GM19468 (cell line): ENCODE results near the gene HAPLN2.

ENCODE experiments used
- ATAC-seq: cut with Tn5 transposase; IDR thresholded peaks from one replicate; pipeline ENCODE4 v1.9.1; 2021; ENCODE audit warnings: mild to moderate bottlenecking, moderate library complexity, moderate number of reproducible peaks; ENCODE audit not compliant: unreplicated experiment; ENCODE audit errors: extremely low read depth

Gene HAPLN2

DNA sequence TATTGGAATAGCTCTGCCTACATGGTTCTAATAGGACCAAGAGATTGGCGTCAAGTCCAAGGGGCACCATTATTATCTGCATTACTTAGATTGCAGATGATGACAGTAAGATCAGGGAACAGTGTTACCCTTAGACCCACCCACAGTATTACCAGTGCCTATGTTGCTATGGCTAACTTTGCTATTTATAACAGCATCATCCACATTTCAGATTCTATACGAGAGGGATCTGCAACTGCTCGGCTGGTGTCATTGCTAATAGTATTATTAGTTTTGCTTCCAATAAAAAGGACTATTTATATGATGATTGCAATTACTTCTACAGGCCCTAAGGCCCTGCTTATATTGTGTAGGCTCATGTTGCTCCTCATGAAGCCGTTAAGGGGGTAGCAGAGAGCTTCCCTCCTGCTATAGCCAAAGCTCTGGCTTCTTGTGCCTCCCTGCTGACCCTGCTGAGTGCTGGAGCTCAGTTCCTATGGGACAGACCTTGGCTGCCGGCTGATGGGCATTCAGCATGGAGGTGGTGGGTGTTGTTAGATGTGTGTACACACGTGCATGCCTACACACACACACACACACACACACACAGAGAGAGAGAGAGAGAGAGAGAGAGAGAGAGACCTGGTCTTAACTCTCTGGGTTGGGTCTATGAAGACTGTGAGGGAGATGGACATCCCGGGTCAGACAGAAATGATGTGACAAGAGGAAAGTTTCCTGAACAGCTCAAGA, 24.0 kb downstream of the HAPLN2 start:
- no peak for ATAC-seq

DNA sequence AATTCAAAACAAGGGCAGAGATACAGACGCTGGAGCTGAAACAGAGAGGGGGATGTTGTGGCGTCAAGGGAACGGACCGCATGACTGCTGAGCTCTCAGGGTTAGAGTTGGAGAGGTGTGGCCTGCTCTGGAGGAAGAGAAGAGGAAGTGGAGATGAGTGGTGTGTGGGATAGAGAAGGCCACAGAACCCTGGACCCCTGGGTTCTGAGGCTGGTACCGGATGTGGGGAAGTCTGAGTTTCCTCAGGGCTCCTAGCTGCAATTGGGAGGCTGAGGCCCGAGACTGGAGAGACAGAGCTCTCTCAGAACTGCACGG, 24.5 kb downstream of the HAPLN2 start:
- ATAC-seq, result no peak

DNA sequence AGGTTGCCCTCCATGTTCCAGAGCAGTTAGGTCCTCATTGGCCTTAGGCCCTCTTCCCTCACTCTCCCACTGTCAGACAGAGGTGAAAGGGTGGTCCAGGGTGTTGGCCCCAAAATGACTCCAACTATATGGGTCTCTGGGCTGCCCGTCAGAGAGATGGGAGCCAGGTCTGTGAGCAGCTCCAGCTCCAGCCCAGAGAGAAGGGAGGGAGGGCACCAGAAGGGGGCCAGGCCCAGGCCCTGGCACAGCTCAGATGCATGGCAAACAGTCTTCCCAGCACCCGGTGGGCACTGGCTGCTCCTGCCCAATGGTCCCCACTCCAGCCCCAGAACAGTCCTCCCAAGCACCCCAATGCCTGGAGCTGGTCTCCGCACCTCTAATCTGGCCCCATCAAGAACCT, 24.9 kb downstream of the HAPLN2 start:
- no peak for ATAC-seq

DNA sequence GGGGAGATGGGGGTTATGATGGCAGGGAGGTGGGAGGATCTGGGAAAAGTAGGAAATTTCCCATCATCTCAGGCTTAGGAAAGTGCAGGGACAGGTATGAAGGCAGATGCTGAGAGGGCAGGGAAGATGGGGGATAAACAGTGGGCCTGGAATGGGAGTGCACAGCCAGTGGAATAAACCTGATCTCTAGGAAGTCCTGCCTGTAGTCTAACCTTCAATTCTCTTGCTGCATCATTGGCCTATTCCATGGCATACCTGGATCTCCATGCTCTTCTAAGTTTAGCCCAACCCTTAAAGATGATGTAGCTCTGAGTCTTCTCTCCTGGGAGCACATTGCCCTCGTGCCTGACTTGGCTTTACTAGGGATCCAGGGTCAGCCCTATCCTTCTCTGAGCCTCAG, 25.4 kb downstream of the HAPLN2 start:
- ATAC-seq, result no peak

DNA sequence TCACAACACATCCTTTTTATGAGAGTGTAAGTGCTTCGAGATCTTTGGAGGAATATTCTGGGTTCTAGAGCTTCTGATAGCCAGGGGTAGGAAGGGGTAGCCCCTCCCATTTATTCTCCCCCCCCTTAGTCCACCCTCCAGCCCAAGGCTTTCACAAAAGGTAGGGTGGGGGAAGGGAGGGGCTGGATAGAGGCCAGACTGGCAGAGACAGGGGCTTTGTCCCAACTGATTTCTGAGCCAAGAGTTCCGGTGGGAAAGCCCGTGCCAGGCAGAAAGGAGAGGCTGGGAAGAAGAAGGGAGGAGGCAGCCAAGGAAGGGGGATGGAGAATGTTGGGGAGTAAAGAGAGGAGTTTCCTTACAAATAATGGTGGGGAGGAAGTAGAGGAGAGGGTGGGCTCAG, 25.8 kb downstream of the HAPLN2 start:
- no peak for ATAC-seq

DNA sequence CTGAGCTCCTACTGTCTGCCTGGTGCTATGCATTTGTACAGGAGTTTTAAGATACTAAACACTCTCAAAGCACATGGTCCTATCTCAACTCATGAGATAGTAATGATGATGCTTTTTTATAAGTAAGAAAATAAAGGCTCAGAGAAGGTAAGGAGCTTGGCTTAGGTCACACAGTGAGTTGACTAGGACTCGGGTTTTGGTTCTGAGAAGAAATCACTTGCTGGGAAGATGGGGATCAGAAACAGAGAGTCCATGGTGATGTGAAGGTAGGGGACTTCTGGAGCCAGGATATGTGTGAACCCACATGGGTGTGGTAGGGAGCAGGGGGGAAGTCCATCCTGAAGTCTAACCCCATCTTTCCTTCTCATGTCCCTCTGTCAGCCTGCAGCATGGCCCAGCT, 26.5 kb downstream of the HAPLN2 start:
- no peak for ATAC-seq

DNA sequence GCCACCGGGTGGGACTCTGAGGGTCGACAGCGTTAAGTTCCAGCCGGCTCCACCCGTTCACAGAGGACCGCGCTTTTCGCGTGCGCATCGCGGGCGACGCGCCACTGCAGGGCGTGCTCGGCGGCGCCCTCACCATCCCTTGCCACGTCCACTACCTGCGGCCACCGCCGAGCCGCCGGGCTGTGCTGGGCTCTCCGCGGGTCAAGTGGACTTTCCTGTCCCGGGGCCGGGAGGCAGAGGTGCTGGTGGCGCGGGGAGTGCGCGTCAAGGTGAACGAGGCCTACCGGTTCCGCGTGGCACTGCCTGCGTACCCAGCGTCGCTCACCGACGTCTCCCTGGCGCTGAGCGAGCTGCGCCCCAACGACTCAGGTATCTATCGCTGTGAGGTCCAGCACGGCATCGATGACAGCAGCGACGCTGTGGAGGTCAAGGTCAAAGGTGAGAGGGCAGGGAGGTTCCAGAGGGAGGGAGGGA, 27.6 kb downstream of the HAPLN2 start:
- ATAC-seq, result no peak

DNA sequence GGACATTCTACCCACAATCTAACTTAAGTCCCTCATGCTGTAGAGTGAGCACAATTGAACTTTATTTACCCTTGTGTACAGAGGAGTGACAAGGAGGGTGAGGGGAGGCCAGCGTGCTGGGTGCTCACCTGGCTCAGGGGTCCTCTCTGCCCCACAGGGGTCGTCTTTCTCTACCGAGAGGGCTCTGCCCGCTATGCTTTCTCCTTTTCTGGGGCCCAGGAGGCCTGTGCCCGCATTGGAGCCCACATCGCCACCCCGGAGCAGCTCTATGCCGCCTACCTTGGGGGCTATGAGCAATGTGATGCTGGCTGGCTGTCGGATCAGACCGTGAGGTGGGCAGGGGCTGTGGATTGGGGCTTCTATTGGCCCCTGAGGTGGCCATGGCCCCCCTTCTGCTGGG, 28.1 kb downstream of the HAPLN2 start:
- ATAC-seq, result no peak

DNA sequence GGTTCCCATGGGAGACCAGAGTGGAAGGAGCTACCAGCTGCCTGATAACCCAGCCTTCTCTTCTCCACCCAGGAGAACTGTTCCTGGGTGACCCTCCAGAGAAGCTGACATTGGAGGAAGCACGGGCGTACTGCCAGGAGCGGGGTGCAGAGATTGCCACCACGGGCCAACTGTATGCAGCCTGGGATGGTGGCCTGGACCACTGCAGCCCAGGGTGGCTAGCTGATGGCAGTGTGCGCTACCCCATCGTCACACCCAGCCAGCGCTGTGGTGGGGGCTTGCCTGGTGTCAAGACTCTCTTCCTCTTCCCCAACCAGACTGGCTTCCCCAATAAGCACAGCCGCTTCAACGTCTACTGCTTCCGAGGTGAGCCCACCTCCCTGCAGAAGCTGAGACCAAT, 29.3 kb downstream of the HAPLN2 start:
- no peak for ATAC-seq

DNA sequence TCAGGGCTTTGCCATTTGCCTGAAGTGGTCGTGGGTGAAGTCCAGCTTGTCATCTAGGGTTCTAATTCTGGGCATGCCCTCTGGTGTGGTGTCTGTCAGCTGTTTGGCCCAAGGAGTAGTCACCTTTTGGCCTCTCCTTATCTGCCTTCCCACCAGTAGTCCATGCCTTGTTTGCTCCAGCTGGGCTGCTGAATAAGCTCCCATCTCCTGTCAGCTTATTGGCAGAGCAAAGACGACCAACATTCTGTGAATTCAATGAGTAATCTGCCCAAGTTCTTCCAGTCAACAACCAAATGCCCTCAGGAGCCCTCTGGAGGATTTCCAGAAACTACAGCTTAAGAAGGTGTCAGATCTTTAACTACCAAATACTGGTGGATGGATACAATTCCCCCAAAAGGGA, 29.7 kb downstream of the HAPLN2 start:
- no peak for ATAC-seq

DNA sequence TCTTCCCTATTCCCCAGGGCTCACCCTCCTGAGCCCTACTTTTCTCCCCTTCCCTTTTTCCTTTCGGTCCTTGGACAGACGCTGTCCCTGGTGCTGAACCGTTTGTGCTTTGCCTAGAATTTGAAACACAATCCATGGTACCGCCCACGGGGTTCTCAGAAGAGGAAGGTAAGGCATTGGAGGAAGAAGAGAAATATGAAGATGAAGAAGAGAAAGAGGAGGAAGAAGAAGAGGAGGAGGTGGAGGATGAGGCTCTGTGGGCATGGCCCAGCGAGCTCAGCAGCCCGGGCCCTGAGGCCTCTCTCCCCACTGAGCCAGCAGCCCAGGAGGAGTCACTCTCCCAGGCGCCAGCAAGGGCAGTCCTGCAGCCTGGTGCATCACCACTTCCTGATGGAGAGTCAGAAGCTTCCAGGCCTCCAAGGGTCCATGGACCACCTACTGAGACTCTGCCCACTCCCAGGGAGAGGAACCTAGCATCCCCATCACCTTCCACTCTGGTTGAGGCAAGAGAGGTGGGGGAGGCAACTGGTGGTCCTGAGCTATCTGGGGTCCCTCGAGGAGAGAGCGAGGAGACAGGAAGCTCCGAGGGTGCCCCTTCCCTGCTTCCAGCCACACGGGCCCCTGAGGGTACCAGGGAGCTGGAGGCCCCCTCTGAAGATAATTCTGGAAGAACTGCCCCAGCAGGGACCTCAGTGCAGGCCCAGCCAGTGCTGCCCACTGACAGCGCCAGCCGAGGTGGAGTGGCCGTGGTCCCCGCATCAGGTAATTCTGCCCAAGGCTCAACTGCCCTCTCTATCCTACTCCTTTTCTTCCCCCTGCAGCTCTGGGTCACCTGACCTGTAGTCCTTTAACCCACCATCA, 33.1 kb downstream of the HAPLN2 start:
- no peak for ATAC-seq

DNA sequence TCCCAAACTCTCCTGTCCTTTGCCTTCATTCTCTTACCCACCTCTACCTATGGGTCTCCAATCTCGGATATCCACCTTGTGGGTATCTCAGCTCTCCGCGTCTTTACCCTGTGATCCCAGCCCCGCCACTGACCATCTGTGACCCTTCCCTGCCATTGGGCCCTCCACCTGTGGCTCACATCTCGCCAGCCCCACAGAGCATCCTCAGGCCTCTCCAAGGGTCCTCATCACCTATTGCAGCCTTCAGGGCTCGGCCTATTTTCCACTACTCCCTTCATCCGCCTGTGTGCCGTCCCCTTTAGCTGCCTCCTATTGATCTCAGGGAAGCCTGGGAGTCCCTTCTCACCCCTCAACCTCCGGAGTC, 33.8 kb downstream of the HAPLN2 start:
- ATAC-seq, result no peak

DNA sequence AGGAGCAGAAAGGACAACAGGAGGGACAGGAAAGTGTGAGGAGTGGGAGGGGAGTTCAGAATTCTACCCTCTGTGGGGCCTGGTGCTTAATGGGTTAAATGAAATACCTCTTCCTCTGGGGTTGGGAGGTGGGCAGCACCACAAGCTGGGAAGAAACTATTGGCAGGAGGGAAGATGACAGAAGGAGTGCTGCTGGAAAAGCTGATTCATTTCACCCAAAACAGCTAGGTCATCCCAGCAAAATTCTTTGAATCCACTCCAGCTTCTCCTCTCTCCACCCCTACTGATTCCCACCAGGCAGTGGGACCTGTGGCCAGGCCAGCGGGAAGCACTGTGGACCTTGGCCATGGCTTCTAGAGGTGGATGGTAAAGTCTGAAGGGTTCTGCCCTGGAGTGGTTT, 35.5 kb downstream of the HAPLN2 start:
- ATAC-seq, result no peak

DNA sequence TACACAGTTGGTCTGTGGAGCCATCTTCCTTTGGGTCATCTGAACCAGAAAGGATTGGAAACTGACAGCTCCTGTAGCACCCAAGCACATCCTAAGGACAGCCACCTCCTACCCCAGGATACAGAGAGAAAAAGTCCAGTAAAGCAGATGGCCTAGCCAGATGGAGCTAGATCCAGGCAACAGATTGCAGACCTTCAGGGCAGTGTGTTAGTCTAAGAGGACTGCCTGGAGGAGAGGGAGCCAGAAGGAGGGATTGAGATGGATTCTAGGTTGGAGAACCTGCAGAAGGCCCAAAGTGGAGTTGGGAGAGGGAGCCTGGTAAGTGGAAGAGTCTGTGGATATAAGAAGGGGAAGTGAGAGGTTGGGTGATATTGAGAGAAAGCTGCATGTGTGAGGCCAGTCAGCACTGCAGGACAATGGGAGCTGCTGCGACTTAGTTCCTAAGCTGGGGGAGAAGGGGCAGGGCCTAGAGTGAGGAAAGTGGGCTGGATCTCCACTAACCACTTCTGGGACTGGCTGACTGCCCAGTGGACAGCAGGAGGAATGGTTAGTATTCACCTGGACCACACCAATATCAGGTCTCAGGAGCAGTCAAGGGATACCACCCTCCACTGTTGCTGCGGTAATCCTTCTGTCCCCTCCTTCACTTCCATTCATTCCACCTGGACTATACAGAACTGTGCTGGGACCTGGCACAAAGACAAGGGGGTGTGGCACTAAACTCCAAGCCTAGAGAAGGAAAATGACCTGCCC, 36.1 kb downstream of the HAPLN2 start:
- ATAC-seq, result no peak

DNA sequence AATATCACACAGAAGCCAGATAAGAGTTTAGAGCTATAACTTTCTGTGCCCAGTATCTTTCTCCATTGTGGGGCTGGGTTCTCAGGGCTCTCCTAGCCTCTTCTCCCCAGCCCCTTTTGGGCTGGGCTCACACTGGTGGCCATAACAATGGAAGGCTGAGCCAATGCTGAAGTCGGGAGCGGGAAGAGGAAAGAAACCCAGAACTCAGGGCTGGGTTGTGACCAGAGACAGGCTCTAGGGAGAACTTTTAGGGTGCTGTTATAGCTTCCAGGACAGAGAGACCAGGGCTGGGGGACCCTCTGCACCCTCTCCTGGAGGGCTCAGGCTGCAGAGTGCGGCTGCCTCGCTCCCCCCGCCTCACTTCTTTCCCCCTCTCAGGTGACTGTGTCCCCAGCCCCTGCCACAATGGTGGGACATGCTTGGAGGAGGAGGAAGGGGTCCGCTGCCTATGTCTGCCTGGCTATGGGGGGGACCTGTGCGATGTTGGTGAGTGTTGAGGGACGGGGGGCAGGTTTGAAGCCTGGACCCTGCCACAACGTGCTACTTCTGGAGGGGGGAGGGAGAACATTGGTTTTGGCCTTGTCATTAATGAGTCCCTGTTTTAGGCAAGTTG, 36.8 kb downstream of the HAPLN2 start:
- ATAC-seq, result no peak

DNA sequence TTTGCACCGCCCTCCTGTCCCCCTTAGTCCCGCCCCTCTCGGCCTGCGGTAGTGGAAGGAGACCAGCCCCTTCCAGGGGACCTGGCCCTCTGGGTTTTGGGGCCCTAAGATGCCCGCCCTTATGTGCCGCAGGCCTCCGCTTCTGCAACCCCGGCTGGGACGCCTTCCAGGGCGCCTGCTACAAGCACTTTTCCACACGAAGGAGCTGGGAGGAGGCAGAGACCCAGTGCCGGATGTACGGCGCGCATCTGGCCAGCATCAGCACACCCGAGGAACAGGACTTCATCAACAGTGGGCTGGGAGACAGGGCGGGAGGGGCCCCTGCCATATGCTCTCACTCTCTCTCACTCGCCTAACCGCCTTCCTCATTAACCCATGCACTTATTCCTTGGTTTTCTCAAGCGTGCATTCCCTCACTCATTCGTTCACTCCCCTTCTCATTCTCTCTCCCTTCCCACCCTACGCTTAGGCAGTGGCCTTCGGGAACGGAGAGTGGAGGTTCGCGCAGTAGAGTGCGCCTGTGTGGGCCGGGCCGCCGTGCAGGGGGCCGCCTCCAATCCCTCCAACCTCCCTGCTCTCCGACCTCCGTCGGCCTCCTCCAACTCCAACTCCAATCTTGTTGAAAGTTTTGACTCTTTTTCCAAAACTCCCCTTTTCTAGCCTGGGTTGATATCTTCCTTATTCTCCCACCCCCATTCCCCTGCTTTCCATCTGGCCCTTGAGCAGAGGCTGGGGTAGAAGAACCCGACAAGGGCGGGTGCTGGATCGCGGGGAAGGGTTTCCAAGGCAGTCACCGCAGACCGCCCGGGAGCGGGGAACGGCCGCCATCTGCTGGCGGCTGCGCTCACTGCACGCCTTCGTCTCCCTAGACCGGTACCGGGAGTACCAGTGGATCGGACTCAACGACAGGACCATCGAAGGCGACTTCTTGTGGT, 37.9 kb downstream of the HAPLN2 start:
- no peak for ATAC-seq

DNA sequence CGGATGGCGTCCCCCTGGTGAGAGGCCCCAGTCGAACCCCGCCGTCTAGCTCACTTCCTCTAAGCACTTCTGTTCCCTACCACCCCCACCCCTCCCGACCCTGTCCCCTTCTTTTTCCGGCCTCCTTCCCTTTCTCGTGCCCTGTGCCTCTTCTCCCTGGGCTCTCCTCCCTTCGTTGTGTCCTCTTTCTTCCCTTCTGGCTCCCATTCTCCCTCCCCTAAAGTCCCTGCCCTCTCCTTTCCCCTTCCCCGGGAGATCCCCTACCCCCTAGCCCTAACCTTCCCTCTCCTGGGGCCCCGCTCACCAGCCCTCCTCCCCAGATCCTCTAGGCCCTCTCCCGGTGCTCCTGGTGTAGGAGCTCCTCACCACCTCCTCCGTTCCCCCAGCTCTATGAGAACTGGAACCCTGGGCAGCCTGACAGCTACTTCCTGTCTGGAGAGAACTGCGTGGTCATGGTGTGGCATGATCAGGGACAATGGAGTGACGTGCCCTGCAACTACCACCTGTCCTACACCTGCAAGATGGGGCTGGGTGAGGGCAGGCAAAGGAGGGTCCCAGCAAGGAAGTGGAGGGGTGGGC, 38.6 kb downstream of the HAPLN2 start:
- no peak for ATAC-seq

DNA sequence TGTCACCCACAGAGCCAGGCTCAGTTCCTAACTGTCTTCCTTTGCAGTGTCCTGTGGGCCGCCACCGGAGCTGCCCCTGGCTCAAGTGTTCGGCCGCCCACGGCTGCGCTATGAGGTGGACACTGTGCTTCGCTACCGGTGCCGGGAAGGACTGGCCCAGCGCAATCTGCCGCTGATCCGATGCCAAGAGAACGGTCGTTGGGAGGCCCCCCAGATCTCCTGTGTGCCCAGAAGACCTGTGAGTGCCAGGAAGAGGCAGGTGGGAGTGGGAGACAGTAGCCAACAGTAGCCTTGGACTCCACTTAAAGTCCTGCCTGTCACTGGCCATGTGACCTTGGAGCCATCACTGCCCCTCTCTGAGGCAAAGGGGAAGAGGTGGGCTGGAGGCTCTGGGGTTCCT, 39.3 kb downstream of the HAPLN2 start:
- ATAC-seq, result no peak

DNA sequence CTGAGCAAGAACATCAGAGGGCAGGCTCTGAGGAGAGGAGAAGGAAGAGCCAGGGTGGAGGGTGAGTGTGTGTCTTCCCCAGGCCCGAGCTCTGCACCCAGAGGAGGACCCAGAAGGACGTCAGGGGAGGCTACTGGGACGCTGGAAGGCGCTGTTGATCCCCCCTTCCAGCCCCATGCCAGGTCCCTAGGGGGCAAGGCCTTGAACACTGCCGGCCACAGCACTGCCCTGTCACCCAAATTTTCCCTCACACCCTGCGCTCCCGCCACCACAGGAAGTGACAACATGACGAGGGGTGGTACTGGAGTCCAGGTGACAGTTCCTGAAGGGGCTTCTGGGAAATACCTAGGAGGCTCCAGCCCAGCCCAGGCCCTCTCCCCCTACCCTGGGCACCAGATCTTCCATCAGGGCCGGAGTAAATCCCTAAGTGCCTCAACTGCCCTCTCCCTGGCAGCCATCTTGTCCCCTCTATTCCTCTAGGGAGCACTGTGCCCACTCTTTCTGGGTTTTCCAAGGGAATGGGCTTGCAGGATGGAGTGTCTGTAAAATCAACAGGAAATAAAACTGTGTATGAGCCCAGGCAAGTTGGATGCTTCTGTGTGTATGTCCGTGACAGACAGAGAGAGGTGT, 39.8 kb downstream of the HAPLN2 start:
- no peak for ATAC-seq
